ENCODE results near the gene YPEL2.

- TF ChIP-seq CTCF (IDR thresholded peaks at IDR 0.05; ENCODE audit: insufficient read depth, low read length) (no peak), SPI1 (IDR thresholded peaks at IDR 0.05; ENCODE audit: borderline replicate concordance, low read depth) (no peak)
These were observed 103.8 kb downstream of the YPEL2 start for GRCh38 chr17:59435238-59435637.

Data from HL-60 (cell line).